GM23338 (cell line): ENCODE data around the gene BRPF3. TPM values are rescaled to one million over a fixed set of nuclear protein-coding genes. Genes with fewer than 3 reads are reported as not detected.

ENCODE experiments used
- ATAC-seq: fragments of 200-7000 bp; cut with Tn5 transposase; 3 replicates; pipeline ENCODE4 v1.9.1; 2020
- DNase-seq: peaks from one replicate; pipeline ENCODE4 v3.0.0-alpha.2; 2015; ENCODE audit warnings: low spot score
- H2AFZ ChIP-seq: fragments of 200-600 bp; sonication (generic); 2 replicates; pipeline ENCODE4 v1.8.0; 2016; ENCODE audit warnings: antibody characterized with exemption, mild to moderate bottlenecking, moderate library complexity
- H3F3A ChIP-seq: fragments of 200-600 bp; sonication (generic); replicated peaks from 2 replicates; pipeline ENCODE4 v1.8.0; 2017; ENCODE audit warnings: antibody characterized with exemption, mixed run types, low read depth
- H3K27ac ChIP-seq: fragments of 200-600 bp; sonication (generic); 2 replicates; pipeline ENCODE4 v1.6.1; 2016; ENCODE audit warnings: low read depth
- H3K27me3 ChIP-seq: fragments of 200-600 bp; sonication (generic); 2 replicates; pipeline ENCODE4 v1.8.0; 2016; ENCODE audit warnings: mild to moderate bottlenecking, mixed run types, moderate library complexity; ENCODE audit not compliant: insufficient read depth
- H3K36me3 ChIP-seq: fragments of 200-600 bp; sonication (generic); 2 replicates; pipeline ENCODE4 v1.8.0; 2016; ENCODE audit warnings: mild to moderate bottlenecking; ENCODE audit not compliant: insufficient read depth
- H3K4me1 ChIP-seq: fragments of 200-600 bp; sonication (generic); 2 replicates; pipeline ENCODE4 v1.8.0; 2016; ENCODE audit warnings: mild to moderate bottlenecking, moderate library complexity; ENCODE audit not compliant: insufficient read depth
- H3K4me2 ChIP-seq: fragments of 200-600 bp; sonication (generic); 2 replicates; pipeline ENCODE4 v1.7.1; 2017; ENCODE audit warnings: mixed run types
- H3K4me3 ChIP-seq: fragments of 200-600 bp; sonication (generic); 2 replicates; pipeline ENCODE4 v1.6.1; 2016; ENCODE audit warnings: mixed run types
- H3K79me2 ChIP-seq: fragments of 200-600 bp; sonication (generic); replicated peaks from 2 replicates; pipeline ENCODE4 v1.8.0; 2017; ENCODE audit warnings: mild to moderate bottlenecking; ENCODE audit not compliant: insufficient read depth
- H3K9me2 ChIP-seq: fragments of 200-600 bp; sonication (generic); 2 replicates; pipeline ENCODE4 v1.8.0; 2017; ENCODE audit not compliant: insufficient read depth
- H4K20me1 ChIP-seq: fragments of 200-600 bp; sonication (generic); replicated peaks from 2 replicates; pipeline ENCODE4 v1.8.0; 2017; ENCODE audit warnings: mild to moderate bottlenecking; ENCODE audit not compliant: insufficient read depth
- H3K27ac Mint-ChIP-seq: 2 replicates; pipeline ENCODE4 v1.8.0; 2020; ENCODE audit warnings: inconsistent platforms, mild to moderate bottlenecking, moderate library complexity, mixed read lengths
- H3K27me3 Mint-ChIP-seq: 3 replicates; pipeline ENCODE4 v1.8.0; 2022; ENCODE audit warnings: low read depth, mild to moderate bottlenecking, moderate library complexity, mixed read lengths, inconsistent platforms; ENCODE audit not compliant: insufficient read depth, poor library complexity
- H3K36me3 Mint-ChIP-seq: 3 replicates; pipeline ENCODE4 v1.8.0; 2021; ENCODE audit warnings: low read depth, mild to moderate bottlenecking, inconsistent platforms, moderate library complexity, mixed read lengths
- H3K4me1 Mint-ChIP-seq: 3 replicates; pipeline ENCODE4 v1.8.0; 2020; ENCODE audit warnings: mild to moderate bottlenecking, inconsistent platforms, mixed read lengths
- H3K4me3 Mint-ChIP-seq: 3 replicates; pipeline ENCODE4 v1.8.0; 2021; ENCODE audit warnings: moderate library complexity, mild to moderate bottlenecking, inconsistent platforms, mixed read lengths
- H3K9me3 Mint-ChIP-seq: 3 replicates; pipeline ENCODE4 v1.8.0; 2020; ENCODE audit warnings: moderate library complexity, mild to moderate bottlenecking, inconsistent platforms, mixed read lengths
- CREB1 ChIP-seq: fragments of 250-450 bp; sonication (Bioruptor Pico); IDR thresholded peaks from 2 replicates; pipeline ENCODE4 v1.5.0; 2020; ENCODE audit warnings: low read depth, mild to moderate bottlenecking, moderate library complexity
- CTCF ChIP-seq, 2 experiments: fragments of 200-600 bp in 1 of 2; sonication (generic) in 1 of 2; conservative IDR thresholded peaks; 2 replicates each; pipeline versions ENCODE4 v1.5.1 to v1.6.1; 2016 to 2017; ENCODE audit warnings: antibody characterized with exemption in 2 of 2, low read depth in 2 of 2, mild to moderate bottlenecking in 2 of 2, moderate library complexity in 1 of 2
- EZH2 ChIP-seq: fragments of 200-600 bp; sonication (generic); IDR thresholded peaks from one replicate; pipeline ENCODE4 v1.8.0; 2017; ENCODE audit warnings: antibody characterized with exemption, mild to moderate bottlenecking, low read depth; ENCODE audit not compliant: unreplicated experiment
- EZH2phosphoT487 ChIP-seq: fragments of 200-600 bp; sonication (generic); IDR thresholded peaks from one replicate; pipeline ENCODE4 v1.8.1; 2018; ENCODE audit warnings: antibody characterized with exemption; ENCODE audit not compliant: unreplicated experiment
- JUNB ChIP-seq: IDR thresholded peaks from one replicate; pipeline ENCODE4 v1.6.1; 2016; ENCODE audit warnings: antibody characterized with exemption; ENCODE audit not compliant: unreplicated experiment
- NANOG ChIP-seq: IDR thresholded peaks from 2 replicates; pipeline ENCODE4 v1.6.1; 2016; ENCODE audit warnings: antibody characterized with exemption, borderline replicate concordance
- POLR2AphosphoS5 ChIP-seq: IDR thresholded peaks from 2 replicates; pipeline ENCODE4 v1.6.1; 2016; ENCODE audit warnings: antibody characterized with exemption, low read depth
- STAT1 ChIP-seq: IDR thresholded peaks from one replicate; pipeline ENCODE4 v1.6.1; 2016; ENCODE audit warnings: antibody characterized with exemption; ENCODE audit not compliant: unreplicated experiment
- ZNF114 ChIP-seq: fragments of 250-450 bp; sonication (Bioruptor Pico); IDR thresholded peaks from 2 replicates; pipeline ENCODE4 v1.5.0; 2020; ENCODE audit warnings: mild to moderate bottlenecking, moderate library complexity
- ZNF331 ChIP-seq: fragments of 250-450 bp; sonication (Bioruptor Pico); IDR thresholded peaks from 2 replicates; pipeline ENCODE4 v1.5.0; 2020; ENCODE audit warnings: low read depth, mild to moderate bottlenecking, moderate library complexity
- polyA plus RNA-seq: library from polyadenylated mRNA; unstranded; fragments of >200 nt; fragmentation: Nextera tagmentation; extraction: Ambion mirVana; gene quantifications from 2 replicates; pipeline ENCODE4 v1.2.1, GENCODE V29; 2016
- total RNA-seq: library from RNA; depleted of rRNA; stranded (reverse); fragments of >200 nt; shearing (Covaris generic); gene quantifications from 2 replicates; pipeline ENCODE4 v1.2.3, GENCODE V29; 2014
- TF ChIP-seq, protein P1 (sequence below): IDR thresholded peaks from 2 replicates; pipeline ENCODE4 v1.6.1; 2016; ENCODE audit warnings: antibody characterized with exemption
- TF ChIP-seq, protein P2 (sequence below): IDR thresholded peaks from one replicate; pipeline ENCODE4 v1.6.1; 2018; ENCODE audit warnings: antibody characterized with exemption; ENCODE audit not compliant: unreplicated experiment
- TF ChIP-seq, protein P3 (sequence below): fragments of 250-450 bp; sonication (Bioruptor Pico); IDR thresholded peaks from 2 replicates; pipeline ENCODE4 v1.5.0; 2020; ENCODE audit warnings: mild to moderate bottlenecking, moderate library complexity

BRPF3 gene
- total and polyA plus RNA-seq, 2 experiments from 2014 or later: 11.8 to 33.2 TPM

GRCh38 chr6:36195471-36196112, 952 bp upstream of the BRPF3 start:
- no peak for ATAC-seq
- Mint-ChIP-seq H3K9me3 (no peaks in the 10 kb centered on the region; the same call in 1 of the 3 replicates), H3K4me1 (peaks cover 21% of the 10 kb centered on the region), H3K36me3 (peaks cover 12% of the 10 kb centered on the region), H3K27me3 (peaks cover 2% of the 10 kb centered on the region), H3K27ac (peak overlapping the region; percentile 87), H3K4me3 (peak overlapping the region; percentile 83)
- no peaks in the 10 kb centered on the region for H3K9me2 ChIP-seq
- H3K36me3 ChIP-seq: no peaks in the 10 kb centered on the region
- peak overlapping the region; percentile 84; the same call in 1 of the 2 replicates for H3K27ac ChIP-seq
- peak overlapping the region; percentile 93 for H3K4me2 ChIP-seq
- peaks cover 15% of the 10 kb centered on the region for H3K4me1 ChIP-seq
- no peaks in the 10 kb centered on the region for H3K27me3 ChIP-seq
- TF ChIP-seq ZNF114 (CRISPR knock-in tag) (no peak), EZH2 (no peak), STAT1 (no peak), CREB1 (CRISPR knock-in tag) (no peak), JUNB (no peak), ZNF331 (no peak), POLR2AphosphoS5 (no peak), CTCF (conservative IDR thresholded peaks at IDR 0.05; ENCODE audit: low read depth in 2 of 2) (no peak), NANOG (no peak), EZH2phosphoT487 (no peak)
- TF ChIP-seq, protein P1, sequence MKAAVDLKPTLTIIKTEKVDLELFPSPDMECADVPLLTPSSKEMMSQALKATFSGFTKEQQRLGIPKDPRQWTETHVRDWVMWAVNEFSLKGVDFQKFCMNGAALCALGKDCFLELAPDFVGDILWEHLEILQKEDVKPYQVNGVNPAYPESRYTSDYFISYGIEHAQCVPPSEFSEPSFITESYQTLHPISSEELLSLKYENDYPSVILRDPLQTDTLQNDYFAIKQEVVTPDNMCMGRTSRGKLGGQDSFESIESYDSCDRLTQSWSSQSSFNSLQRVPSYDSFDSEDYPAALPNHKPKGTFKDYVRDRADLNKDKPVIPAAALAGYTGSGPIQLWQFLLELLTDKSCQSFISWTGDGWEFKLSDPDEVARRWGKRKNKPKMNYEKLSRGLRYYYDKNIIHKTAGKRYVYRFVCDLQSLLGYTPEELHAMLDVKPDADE: no peak
- TF ChIP-seq, protein P2, sequence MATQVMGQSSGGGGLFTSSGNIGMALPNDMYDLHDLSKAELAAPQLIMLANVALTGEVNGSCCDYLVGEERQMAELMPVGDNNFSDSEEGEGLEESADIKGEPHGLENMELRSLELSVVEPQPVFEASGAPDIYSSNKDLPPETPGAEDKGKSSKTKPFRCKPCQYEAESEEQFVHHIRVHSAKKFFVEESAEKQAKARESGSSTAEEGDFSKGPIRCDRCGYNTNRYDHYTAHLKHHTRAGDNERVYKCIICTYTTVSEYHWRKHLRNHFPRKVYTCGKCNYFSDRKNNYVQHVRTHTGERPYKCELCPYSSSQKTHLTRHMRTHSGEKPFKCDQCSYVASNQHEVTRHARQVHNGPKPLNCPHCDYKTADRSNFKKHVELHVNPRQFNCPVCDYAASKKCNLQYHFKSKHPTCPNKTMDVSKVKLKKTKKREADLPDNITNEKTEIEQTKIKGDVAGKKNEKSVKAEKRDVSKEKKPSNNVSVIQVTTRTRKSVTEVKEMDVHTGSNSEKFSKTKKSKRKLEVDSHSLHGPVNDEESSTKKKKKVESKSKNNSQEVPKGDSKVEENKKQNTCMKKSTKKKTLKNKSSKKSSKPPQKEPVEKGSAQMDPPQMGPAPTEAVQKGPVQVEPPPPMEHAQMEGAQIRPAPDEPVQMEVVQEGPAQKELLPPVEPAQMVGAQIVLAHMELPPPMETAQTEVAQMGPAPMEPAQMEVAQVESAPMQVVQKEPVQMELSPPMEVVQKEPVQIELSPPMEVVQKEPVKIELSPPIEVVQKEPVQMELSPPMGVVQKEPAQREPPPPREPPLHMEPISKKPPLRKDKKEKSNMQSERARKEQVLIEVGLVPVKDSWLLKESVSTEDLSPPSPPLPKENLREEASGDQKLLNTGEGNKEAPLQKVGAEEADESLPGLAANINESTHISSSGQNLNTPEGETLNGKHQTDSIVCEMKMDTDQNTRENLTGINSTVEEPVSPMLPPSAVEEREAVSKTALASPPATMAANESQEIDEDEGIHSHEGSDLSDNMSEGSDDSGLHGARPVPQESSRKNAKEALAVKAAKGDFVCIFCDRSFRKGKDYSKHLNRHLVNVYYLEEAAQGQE: no peak
- TF ChIP-seq, protein P3, sequence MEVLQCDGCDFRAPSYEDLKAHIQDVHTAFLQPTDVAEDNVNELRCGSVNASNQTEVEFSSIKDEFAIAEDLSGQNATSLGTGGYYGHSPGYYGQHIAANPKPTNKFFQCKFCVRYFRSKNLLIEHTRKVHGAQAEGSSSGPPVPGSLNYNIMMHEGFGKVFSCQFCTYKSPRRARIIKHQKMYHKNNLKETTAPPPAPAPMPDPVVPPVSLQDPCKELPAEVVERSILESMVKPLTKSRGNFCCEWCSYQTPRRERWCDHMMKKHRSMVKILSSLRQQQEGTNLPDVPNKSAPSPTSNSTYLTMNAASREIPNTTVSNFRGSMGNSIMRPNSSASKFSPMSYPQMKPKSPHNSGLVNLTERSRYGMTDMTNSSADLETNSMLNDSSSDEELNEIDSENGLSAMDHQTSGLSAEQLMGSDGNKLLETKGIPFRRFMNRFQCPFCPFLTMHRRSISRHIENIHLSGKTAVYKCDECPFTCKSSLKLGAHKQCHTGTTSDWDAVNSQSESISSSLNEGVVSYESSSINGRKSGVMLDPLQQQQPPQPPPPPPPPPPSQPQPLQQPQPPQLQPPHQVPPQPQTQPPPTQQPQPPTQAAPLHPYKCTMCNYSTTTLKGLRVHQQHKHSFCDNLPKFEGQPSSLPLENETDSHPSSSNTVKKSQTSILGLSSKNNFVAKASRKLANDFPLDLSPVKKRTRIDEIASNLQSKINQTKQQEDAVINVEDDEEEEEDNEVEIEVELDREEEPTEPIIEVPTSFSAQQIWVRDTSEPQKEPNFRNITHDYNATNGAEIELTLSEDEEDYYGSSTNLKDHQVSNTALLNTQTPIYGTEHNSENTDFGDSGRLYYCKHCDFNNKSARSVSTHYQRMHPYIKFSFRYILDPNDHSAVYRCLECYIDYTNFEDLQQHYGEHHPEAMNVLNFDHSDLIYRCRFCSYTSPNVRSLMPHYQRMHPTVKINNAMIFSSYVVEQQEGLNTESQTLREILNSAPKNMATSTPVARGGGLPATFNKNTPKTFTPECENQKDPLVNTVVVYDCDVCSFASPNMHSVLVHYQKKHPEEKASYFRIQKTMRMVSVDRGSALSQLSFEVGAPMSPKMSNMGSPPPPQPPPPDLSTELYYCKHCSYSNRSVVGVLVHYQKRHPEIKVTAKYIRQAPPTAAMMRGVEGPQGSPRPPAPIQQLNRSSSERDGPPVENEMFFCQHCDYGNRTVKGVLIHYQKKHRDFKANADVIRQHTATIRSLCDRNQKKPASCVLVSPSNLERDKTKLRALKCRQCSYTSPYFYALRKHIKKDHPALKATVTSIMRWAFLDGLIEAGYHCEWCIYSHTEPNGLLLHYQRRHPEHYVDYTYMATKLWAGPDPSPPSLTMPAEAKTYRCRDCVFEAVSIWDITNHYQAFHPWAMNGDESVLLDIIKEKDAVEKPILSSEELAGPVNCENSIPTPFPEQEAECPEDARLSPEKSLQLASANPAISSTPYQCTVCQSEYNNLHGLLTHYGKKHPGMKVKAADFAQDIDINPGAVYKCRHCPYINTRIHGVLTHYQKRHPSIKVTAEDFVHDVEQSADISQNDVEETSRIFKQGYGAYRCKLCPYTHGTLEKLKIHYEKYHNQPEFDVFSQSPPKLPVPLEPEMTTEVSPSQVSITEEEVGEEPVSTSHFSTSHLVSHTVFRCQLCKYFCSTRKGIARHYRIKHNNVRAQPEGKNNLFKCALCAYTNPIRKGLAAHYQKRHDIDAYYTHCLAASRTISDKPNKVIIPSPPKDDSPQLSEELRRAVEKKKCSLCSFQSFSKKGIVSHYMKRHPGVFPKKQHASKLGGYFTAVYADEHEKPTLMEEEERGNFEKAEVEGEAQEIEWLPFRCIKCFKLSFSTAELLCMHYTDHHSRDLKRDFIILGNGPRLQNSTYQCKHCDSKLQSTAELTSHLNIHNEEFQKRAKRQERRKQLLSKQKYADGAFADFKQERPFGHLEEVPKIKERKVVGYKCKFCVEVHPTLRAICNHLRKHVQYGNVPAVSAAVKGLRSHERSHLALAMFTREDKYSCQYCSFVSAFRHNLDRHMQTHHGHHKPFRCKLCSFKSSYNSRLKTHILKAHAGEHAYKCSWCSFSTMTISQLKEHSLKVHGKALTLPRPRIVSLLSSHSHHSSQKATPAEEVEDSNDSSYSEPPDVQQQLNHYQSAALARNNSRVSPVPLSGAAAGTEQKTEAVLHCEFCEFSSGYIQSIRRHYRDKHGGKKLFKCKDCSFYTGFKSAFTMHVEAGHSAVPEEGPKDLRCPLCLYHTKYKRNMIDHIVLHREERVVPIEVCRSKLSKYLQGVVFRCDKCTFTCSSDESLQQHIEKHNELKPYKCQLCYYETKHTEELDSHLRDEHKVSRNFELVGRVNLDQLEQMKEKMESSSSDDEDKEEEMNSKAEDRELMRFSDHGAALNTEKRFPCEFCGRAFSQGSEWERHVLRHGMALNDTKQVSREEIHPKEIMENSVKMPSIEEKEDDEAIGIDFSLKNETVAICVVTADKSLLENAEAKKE: no peak
- peaks cover 31% of the 10 kb centered on the region for H3K79me2 ChIP-seq
- peak overlapping the region; percentile 89 for H3K4me3 ChIP-seq
- DNase-seq: no peak
- peaks cover 4% of the 10 kb centered on the region; the same call in 1 of the 2 replicates for H4K20me1 ChIP-seq
- no peaks in the 10 kb centered on the region for H3F3A ChIP-seq
- peak overlapping the region; percentile 96 for H2AFZ ChIP-seq
